LNCaP clone FGC (cell line): ENCODE data around the gene HTT.
"Not testable (repeated sequence)": the region's sequence is repeated elsewhere in the genome, so short reads cannot be mapped to it uniquely, and the experiment has no call there.

ENCODE experiments used
- DNase-seq: peaks from one replicate; pipeline ENCODE4 v3.0.0-alpha.2; 2011; ENCODE audit warnings: low read depth
- H3K4me3 ChIP-seq: 2 replicates; pipeline ENCODE4 v1.5.1; 2011; ENCODE audit warnings: mild to moderate bottlenecking, low read depth, low read length, control low read depth
- TF ChIP-seq, protein P1 (sequence below): IDR thresholded peaks from 2 replicates; pipeline ENCODE4 v1.5.1; 2012; ENCODE audit warnings: mild to moderate bottlenecking; ENCODE audit not compliant: control insufficient read depth, insufficient read depth; ENCODE audit errors: extremely low read depth

The HTT gene

GRCh38 chr4:3145234-3145924 lies 70.9 kb downstream of the HTT start:
- no peak for DNase-seq
- TF ChIP-seq, protein P1, sequence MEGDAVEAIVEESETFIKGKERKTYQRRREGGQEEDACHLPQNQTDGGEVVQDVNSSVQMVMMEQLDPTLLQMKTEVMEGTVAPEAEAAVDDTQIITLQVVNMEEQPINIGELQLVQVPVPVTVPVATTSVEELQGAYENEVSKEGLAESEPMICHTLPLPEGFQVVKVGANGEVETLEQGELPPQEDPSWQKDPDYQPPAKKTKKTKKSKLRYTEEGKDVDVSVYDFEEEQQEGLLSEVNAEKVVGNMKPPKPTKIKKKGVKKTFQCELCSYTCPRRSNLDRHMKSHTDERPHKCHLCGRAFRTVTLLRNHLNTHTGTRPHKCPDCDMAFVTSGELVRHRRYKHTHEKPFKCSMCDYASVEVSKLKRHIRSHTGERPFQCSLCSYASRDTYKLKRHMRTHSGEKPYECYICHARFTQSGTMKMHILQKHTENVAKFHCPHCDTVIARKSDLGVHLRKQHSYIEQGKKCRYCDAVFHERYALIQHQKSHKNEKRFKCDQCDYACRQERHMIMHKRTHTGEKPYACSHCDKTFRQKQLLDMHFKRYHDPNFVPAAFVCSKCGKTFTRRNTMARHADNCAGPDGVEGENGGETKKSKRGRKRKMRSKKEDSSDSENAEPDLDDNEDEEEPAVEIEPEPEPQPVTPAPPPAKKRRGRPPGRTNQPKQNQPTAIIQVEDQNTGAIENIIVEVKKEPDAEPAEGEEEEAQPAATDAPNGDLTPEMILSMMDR: peak; percentile 20; the same call in 1 of the 2 replicates
- no peak overlapping the region for H3K4me3 ChIP-seq

DNA sequence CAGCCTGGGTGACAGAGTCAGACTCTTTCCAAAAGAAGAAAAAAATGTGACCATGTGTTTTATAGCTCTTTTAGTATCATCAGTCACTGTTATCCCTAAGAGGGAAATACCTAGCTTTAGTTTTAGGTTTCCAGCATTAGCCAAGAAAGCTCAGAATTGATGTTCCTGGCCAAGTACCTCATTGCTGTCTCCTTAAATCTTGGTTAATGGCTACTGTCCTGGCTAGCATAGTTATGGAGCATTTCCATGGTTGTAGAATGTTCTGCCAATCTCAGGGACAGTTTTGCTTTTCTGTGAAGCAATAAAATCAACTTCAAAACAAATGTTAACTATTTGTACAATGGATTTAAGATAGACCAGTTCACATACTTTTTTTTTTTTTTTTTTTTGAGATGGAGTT lies 74.4 kb downstream of the HTT start:
- TF ChIP-seq, protein P1: no peak
- no peak for DNase-seq
- H3K4me3 ChIP-seq: no peak overlapping the region

DNA sequence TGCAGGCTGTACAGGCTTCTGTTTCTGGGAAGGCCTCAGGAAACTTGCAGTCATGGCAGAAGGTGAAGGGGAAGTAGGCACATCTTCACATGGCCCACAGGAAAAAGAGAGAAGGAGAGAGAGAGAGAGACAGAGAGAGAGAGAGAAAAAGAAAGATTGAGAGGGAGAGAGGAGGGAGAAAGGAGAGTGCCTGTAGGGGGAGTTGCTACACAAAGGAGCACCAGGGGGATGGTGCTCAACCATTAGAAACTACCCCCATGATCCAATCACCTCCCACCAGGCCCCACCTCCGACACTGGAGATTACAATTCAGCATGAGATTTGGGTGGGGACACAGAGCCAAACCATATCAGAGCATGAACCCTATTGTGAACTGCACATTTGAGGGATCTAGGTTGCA lies 76.8 kb downstream of the HTT start:
- DNase-seq, H3K4me3 ChIP-seq: not testable (repeated sequence)

GRCh38 chr4:3157366-3157765 lies 82.9 kb downstream of the HTT start:
- TF ChIP-seq, protein P1: no peak
- no peak overlapping the region for H3K4me3 ChIP-seq
- DNase-seq: no peak

DNA sequence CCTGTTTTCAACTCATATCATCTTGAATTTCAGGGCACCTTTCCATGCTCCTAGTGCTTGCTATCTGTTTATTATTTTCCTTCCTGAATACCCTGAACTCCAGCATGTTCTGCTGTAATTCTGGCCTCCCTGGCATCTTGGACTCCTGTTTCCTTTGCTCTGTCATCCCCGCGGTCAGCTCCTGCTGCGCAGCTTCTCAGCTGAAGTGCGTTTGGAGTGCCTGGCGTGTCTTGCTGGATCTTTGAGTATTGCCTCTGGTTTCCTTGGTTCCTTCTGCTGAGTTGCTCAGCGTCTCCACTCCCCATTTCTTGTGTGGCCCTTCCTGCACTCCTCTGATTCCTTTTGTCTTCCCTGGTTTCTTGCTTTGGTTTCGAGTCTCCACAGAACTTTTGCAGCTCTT lies 84.4 kb downstream of the HTT start:
- TF ChIP-seq, protein P1: no peak
- DNase-seq: no peak
- no peak overlapping the region for H3K4me3 ChIP-seq

GRCh38 chr4:3160438-3160837 lies 86.0 kb downstream of the HTT start:
- TF ChIP-seq, protein P1: no peak
- DNase-seq: no peak
- H3K4me3 ChIP-seq: no peak overlapping the region

- DNase-seq, H3K4me3 ChIP-seq: not testable (repeated sequence)
These were observed 86.6 kb downstream of the HTT start for GRCh38 chr4:3161044-3161443.

- H3K4me3 ChIP-seq: not testable (repeated sequence)
These were observed 92.0 kb downstream of the HTT start for GRCh38 chr4:3166434-3166833.

GRCh38 chr4:3168029-3168428 lies 93.5 kb downstream of the HTT start:
- no peak for DNase-seq
- H3K4me3 ChIP-seq: no peak overlapping the region

More at GRCh38 chr4:3166434-3166833, 92.0 kb downstream of the HTT start:
- not testable (repeated sequence) for DNase-seq

More at GRCh38 chr4:3168029-3168428, 93.5 kb downstream of the HTT start:
- TF ChIP-seq, protein P1: no peak
